Colon (tissue), 2 donors: ENCODE data around the gene ADRA2B.
"Not testable (repeated sequence)": the region's sequence is repeated elsewhere in the genome, so short reads cannot be mapped to it uniquely, and the experiment has no call there.

Source experiments
- FAIRE-seq: peaks from 2 replicates; lab custom pipeline; 2012; peaks lifted over from hg19 to GRCh38; lab: Jason Lieb, UNC
- donor health status: control.
- donor health status: control.

The ADRA2B gene

GRCh38 chr2:96116424-96116878 is at the start of gene ADRA2B:
Gene ADRA2B (minus strand): TSS chr2:96116571. CDS start chr2:96116149, 422 bp downstream.
- no peak for FAIRE-seq

- FAIRE-seq: no peak
These were observed 48.3 kb upstream of the ADRA2B start for GRCh38 chr2:96164459-96165184.

GRCh38 chr2:96163768-96164429 is 47.5 kb upstream of the ADRA2B start:
- FAIRE-seq: no peak

GRCh38 chr2:96163415-96163767 is 47.0 kb upstream of the ADRA2B start:
- no peak for FAIRE-seq

GRCh38 chr2:96161898-96162297 is 45.5 kb upstream of the ADRA2B start:
- FAIRE-seq: no peak

- not testable (repeated sequence) for FAIRE-seq
These were observed 44.0 kb upstream of the ADRA2B start for GRCh38 chr2:96160366-96160765.

GRCh38 chr2:96159084-96159830 is 42.9 kb upstream of the ADRA2B start:
- no peak for FAIRE-seq

GRCh38 chr2:96158554-96158940 is 42.2 kb upstream of the ADRA2B start:
- FAIRE-seq: no peak

- FAIRE-seq: no peak
These were observed 41.5 kb upstream of the ADRA2B start for GRCh38 chr2:96157649-96158553.

GRCh38 chr2:96156926-96157648 is 40.7 kb upstream of the ADRA2B start:
- FAIRE-seq: no peak

- FAIRE-seq: no peak
These were observed 39.8 kb upstream of the ADRA2B start for GRCh38 chr2:96156011-96156820.

GRCh38 chr2:96154506-96155380 is 38.4 kb upstream of the ADRA2B start:
- FAIRE-seq: no peak

- FAIRE-seq: no peak
These were observed 37.6 kb upstream of the ADRA2B start for GRCh38 chr2:96153991-96154431.

- no peak for FAIRE-seq
These were observed 36.9 kb upstream of the ADRA2B start for GRCh38 chr2:96153291-96153713.

GRCh38 chr2:96152304-96153161 is 36.2 kb upstream of the ADRA2B start:
- no peak for FAIRE-seq

- no peak for FAIRE-seq
These were observed 35.4 kb upstream of the ADRA2B start for GRCh38 chr2:96151595-96152303.

- no peak for FAIRE-seq
These were observed 34.6 kb upstream of the ADRA2B start for GRCh38 chr2:96150791-96151594.
